ENCODE results near the gene ASMTL.

Gene ASMTL

DNA sequence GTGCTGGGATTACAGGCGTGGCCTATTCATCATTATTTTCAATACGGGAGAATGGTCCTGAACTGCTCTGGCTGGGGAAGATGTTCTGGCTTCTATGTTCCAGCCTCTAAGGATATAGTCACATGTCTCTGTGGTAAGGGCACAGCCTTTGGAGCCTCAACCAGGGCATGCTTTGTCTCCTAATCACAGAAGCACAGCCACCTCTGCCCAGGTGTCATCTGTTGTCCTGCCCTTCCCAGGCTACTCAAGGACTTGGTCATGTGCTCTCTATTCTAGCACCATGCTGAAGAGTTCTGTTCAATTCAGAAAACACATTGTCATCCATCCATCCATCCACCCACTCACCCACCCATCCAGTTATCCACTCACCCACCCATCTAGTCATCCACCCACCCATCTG lies 29.5 kb downstream of the ASMTL start:
- TF ChIP-seq GABPA (IDR thresholded peaks at IDR 0.05; ENCODE audit: low read depth): no peak
- TF ChIP-seq, protein P1, sequence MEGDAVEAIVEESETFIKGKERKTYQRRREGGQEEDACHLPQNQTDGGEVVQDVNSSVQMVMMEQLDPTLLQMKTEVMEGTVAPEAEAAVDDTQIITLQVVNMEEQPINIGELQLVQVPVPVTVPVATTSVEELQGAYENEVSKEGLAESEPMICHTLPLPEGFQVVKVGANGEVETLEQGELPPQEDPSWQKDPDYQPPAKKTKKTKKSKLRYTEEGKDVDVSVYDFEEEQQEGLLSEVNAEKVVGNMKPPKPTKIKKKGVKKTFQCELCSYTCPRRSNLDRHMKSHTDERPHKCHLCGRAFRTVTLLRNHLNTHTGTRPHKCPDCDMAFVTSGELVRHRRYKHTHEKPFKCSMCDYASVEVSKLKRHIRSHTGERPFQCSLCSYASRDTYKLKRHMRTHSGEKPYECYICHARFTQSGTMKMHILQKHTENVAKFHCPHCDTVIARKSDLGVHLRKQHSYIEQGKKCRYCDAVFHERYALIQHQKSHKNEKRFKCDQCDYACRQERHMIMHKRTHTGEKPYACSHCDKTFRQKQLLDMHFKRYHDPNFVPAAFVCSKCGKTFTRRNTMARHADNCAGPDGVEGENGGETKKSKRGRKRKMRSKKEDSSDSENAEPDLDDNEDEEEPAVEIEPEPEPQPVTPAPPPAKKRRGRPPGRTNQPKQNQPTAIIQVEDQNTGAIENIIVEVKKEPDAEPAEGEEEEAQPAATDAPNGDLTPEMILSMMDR (IDR thresholded peaks at IDR 0.05; ENCODE audit: insufficient read depth, low read length): no peak
- TF ChIP-seq POLR2AphosphoS5 (IDR thresholded peaks at IDR 0.05; ENCODE audit: low read depth): no peak
- TF ChIP-seq, protein P2, sequence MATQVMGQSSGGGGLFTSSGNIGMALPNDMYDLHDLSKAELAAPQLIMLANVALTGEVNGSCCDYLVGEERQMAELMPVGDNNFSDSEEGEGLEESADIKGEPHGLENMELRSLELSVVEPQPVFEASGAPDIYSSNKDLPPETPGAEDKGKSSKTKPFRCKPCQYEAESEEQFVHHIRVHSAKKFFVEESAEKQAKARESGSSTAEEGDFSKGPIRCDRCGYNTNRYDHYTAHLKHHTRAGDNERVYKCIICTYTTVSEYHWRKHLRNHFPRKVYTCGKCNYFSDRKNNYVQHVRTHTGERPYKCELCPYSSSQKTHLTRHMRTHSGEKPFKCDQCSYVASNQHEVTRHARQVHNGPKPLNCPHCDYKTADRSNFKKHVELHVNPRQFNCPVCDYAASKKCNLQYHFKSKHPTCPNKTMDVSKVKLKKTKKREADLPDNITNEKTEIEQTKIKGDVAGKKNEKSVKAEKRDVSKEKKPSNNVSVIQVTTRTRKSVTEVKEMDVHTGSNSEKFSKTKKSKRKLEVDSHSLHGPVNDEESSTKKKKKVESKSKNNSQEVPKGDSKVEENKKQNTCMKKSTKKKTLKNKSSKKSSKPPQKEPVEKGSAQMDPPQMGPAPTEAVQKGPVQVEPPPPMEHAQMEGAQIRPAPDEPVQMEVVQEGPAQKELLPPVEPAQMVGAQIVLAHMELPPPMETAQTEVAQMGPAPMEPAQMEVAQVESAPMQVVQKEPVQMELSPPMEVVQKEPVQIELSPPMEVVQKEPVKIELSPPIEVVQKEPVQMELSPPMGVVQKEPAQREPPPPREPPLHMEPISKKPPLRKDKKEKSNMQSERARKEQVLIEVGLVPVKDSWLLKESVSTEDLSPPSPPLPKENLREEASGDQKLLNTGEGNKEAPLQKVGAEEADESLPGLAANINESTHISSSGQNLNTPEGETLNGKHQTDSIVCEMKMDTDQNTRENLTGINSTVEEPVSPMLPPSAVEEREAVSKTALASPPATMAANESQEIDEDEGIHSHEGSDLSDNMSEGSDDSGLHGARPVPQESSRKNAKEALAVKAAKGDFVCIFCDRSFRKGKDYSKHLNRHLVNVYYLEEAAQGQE (IDR thresholded peaks at IDR 0.05; ENCODE audit: insufficient replicate concordance, low read depth): no peak
- no peak for TF ChIP-seq SPI1 (IDR thresholded peaks at IDR 0.05; ENCODE audit: borderline replicate concordance, low read depth)
- no peaks in the 10 kb centered on the region for H3K27me3 ChIP-seq (ENCODE audit: insufficient read depth, poor library complexity, severe bottlenecking)
- no peak for DNase-seq (ENCODE audit: low read depth in 1 of 2, low spot score in 1 of 2)
- no peak overlapping the region for H3K4me3 ChIP-seq (replicated peaks; ENCODE audit: insufficient read depth, low read length)
- no peak overlapping the region for H3K27ac ChIP-seq (replicated peaks)

DNA sequence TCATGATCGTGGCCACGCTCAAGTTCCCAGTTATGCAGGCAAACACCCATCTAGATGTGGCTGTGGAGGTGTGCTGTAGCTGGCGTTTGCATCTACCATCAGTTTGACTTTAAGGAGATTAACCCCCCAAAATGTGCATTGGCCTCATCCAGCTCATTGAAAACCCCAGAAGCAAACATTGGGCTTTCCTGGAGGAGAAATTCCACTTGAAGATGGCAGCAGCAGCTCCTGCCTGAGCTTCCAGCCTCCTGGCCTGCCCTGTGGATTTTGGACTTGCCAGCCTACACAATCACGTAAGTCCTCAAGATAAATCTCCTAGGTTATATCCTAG lies 30.6 kb downstream of the ASMTL start:
- no peak for DNase-seq (ENCODE audit: low read depth in 1 of 2, low spot score in 1 of 2)
- TF ChIP-seq SPI1 (IDR thresholded peaks at IDR 0.05; ENCODE audit: borderline replicate concordance, low read depth) (no peak), POLR2AphosphoS5 (IDR thresholded peaks at IDR 0.05; ENCODE audit: low read depth) (no peak), GABPA (IDR thresholded peaks at IDR 0.05; ENCODE audit: low read depth) (no peak)
- TF ChIP-seq, protein P2 (IDR thresholded peaks at IDR 0.05; ENCODE audit: insufficient replicate concordance, low read depth): no peak
- TF ChIP-seq, protein P1 (IDR thresholded peaks at IDR 0.05; ENCODE audit: insufficient read depth, low read length): no peak
- Histone ChIP-seq H3K27me3 (ENCODE audit: insufficient read depth, poor library complexity, severe bottlenecking) (no peaks in the 10 kb centered on the region), H3K27ac (replicated peaks) (no peak overlapping the region), H3K4me3 (replicated peaks; ENCODE audit: insufficient read depth, low read length) (no peak overlapping the region)

DNA sequence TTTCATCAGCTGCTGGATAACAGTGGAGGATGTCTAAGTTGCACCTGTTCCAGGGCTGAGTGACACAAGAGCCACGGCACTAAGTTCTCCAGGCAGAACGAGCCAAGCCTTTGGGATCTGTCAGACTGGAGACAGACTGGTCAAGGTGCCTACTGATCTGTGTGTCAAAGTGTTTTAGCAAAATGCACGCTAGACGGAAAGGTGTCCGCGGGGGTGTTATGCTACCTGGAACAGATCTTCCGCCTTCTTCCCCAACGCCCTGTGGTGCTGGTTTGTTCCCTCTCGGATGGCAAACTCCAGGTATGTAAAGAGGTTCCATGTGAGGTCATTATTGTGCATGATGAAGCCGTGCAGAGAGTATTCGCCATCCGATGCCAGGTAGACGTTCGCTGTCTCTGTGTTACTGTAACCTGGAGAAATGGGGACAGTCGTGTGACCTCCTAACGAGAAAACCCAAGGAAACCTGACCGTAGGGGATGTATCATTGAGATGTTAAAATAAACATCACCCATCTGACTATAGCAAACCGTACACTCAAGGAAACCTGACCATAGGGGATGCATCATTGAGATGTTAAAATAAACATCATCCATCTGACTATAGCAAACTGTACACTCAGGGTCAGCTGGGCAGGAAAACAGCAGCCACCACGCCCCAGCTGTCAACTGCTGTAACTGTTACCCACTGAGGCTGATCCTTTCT lies 31.1 kb downstream of the ASMTL start:
- TF ChIP-seq POLR2AphosphoS5 (IDR thresholded peaks at IDR 0.05; ENCODE audit: low read depth) (no peak), GABPA (IDR thresholded peaks at IDR 0.05; ENCODE audit: low read depth) (no peak), SPI1 (IDR thresholded peaks at IDR 0.05; ENCODE audit: borderline replicate concordance, low read depth) (no peak)
- TF ChIP-seq, protein P2 (IDR thresholded peaks at IDR 0.05; ENCODE audit: insufficient replicate concordance, low read depth): no peak
- TF ChIP-seq, protein P1 (IDR thresholded peaks at IDR 0.05; ENCODE audit: insufficient read depth, low read length): no peak
- H3K4me3 ChIP-seq (replicated peaks; ENCODE audit: insufficient read depth, low read length): no peak overlapping the region
- no peaks in the 10 kb centered on the region for H3K27me3 ChIP-seq (ENCODE audit: insufficient read depth, poor library complexity, severe bottlenecking)
- no peak for DNase-seq (ENCODE audit: low read depth in 1 of 2, low spot score in 1 of 2)
- H3K27ac ChIP-seq (replicated peaks): no peak overlapping the region

Measured in HL-60 (cell line).